ENCODE measurements around the gene SFMBT2. TPM values are rescaled to one million over a fixed set of nuclear protein-coding genes. Genes with fewer than 3 reads are reported as not detected.

Gene SFMBT2
- total RNA-seq, 1 experiment from 2014 or later = 0.02 TPM

- Histone ChIP-seq H3K4me1 (ENCODE audit: control insufficient read depth in 1 of 2, insufficient read depth in 2 of 2, low read length in 2 of 2) (no peaks in the 10 kb centered on the region), H3K9me2 (ENCODE audit: insufficient read depth) (no peaks in the 10 kb centered on the region), H3K4me2 (ENCODE audit: low read length) (no peak overlapping the region), H2AFZ (ENCODE audit: low read depth, low read length, poor library complexity, severe bottlenecking) (no peak overlapping the region), H3K9me3 (ENCODE audit: control insufficient read depth in 1 of 2, insufficient read depth in 1 of 2, low read depth in 1 of 2, low read length in 2 of 2) (no peaks in the 10 kb centered on the region), H3K27ac (ENCODE audit: low read depth, low read length) (no peak overlapping the region), H3K9ac (ENCODE audit: low read length) (no peak overlapping the region), H4K20me1 (ENCODE audit: insufficient read depth) (no peaks in the 10 kb centered on the region), H3K27me3 (ENCODE audit: insufficient read depth, low read length) (no peaks in the 10 kb centered on the region), H3K4me3 (replicated peaks in 1 of 2; ENCODE audit: low read depth in 1 of 2, low read length in 2 of 2) (no peak overlapping the region), H3K79me2 (ENCODE audit: insufficient read depth, low read length) (no peaks in the 10 kb centered on the region), H3K36me3 (ENCODE audit: control insufficient read depth in 1 of 2, insufficient read depth in 2 of 2, low read length in 2 of 2) (no peaks in the 10 kb centered on the region)
- no TSS peak for BruUV-seq (replicated peaks)
- TF ChIP-seq CEBPB (IDR thresholded peaks at IDR 0.05; ENCODE audit: low read depth) (no peak), ZFX (IDR thresholded peaks at IDR 0.05) (no peak), FOSL1 (IDR thresholded peaks at IDR 0.05; ENCODE audit: low read depth) (no peak), MAX (IDR thresholded peaks at IDR 0.05) (no peak), SP1 (IDR thresholded peaks at IDR 0.05; ENCODE audit: low read depth) (no peak), EZH2phosphoT487 (IDR thresholded peaks at IDR 0.05; ENCODE audit: borderline replicate concordance) (no peak), REST (IDR thresholded peaks at IDR 0.05; ENCODE audit: low read depth) (no peak), ZNF274 (IDR thresholded peaks at IDR 0.05; ENCODE audit: low read depth, low read length) (no peak), EZH2 (IDR thresholded peaks at IDR 0.05) (no peak), ZBTB33 (IDR thresholded peaks at IDR 0.05; ENCODE audit: extremely low read depth, insufficient replicate concordance, low read length) (no peak), ELF1 (IDR thresholded peaks at IDR 0.05; ENCODE audit: borderline replicate concordance, low read depth) (no peak), EGR1 (IDR thresholded peaks at IDR 0.05; ENCODE audit: low read depth) (no peak), SRF (IDR thresholded peaks at IDR 0.05; ENCODE audit: low read depth) (no peak), CBX3 (IDR thresholded peaks at IDR 0.05; ENCODE audit: low read depth) (no peak), POLR2AphosphoS5 (IDR thresholded peaks at IDR 0.05; ENCODE audit: low read depth, low read length) (no peak), RAD21 (IDR thresholded peaks at IDR 0.05; ENCODE audit: low read depth) (no peak), SIN3A (IDR thresholded peaks at IDR 0.05; ENCODE audit: low read depth) (no peak), JUND (IDR thresholded peaks at IDR 0.05) (no peak), ATF3 (IDR thresholded peaks at IDR 0.05) (no peak), TCF7L2 (IDR thresholded peaks at IDR 0.05; ENCODE audit: borderline replicate concordance, extremely low read depth, insufficient read depth, insufficient read length) (no peak)
- CTCF ChIA-PET = no interaction called here
- RAD21 ChIA-PET (ENCODE audit: low non-redundant PET in 1 of 2, low total read pairs in 2 of 2, uncharacterized antibody in 2 of 2, unreplicated experiment in 2 of 2) = no interaction called here
- DNase-seq (ENCODE audit: low read depth, low spot score) (no peak), ATAC-seq (no peak)
- intact Hi-C loops (cut with micrococcal nuclease) = no loop called here
- POLR2A ChIA-PET = no interaction called here
Observed at GRCh38 chr10:7281429-7281828, 129.4 kb downstream of the SFMBT2 start.

Data from HCT116 (cell line).